Heart left ventricle (tissue), 16 donors: ENCODE data around the gene SLC2A9. TPM values are rescaled to one million over a fixed set of nuclear protein-coding genes. Genes with fewer than 3 reads are reported as not detected.

Experiments
- ATAC-seq, 4 donors: fragments of 200-7000 bp; cut with Tn5 transposase; one replicate each; pipeline ENCODE4 v1.9.1; 2020 to 2022; ENCODE audit warnings: moderate library complexity in 4 of 4, mild to moderate bottlenecking in 3 of 4, moderate number of reproducible peaks in 1 of 4
- DNase-seq, 5 donors: peaks; one replicate each; pipeline ENCODE4 v3.0.0-alpha.2; 2020
- H3K27ac ChIP-seq, 12 donors: fragments of 200-600 bp; sonication (generic) in 4 of 12; one replicate each; pipeline versions ENCODE4 v1.5.0 to v1.8.0; 2016 to 2022; ENCODE audit warnings: mild to moderate bottlenecking in 2 of 12
- H3K27me3 ChIP-seq, 9 donors: fragments of 200-600 bp; sonication (generic) in 2 of 9; one replicate each; pipeline versions ENCODE4 v1.5.1 to v1.8.0; 2016 to 2022; ENCODE audit warnings: mild to moderate bottlenecking in 3 of 9
- H3K36me3 ChIP-seq, 9 donors: fragments of 200-600 bp; sonication (generic) in 2 of 9; one replicate each; pipeline versions ENCODE4 v1.5.0 to v1.8.0; 2018 to 2022; ENCODE audit warnings: mild to moderate bottlenecking in 2 of 9
- H3K4me1 ChIP-seq, 12 donors: fragments of 200-600 bp; sonication (generic) in 4 of 12; one replicate each; pipeline versions ENCODE4 v1.5.0 to v1.8.0; 2016 to 2022; ENCODE audit warnings: mild to moderate bottlenecking in 3 of 12
- H3K4me3 ChIP-seq, 12 donors: fragments of 200-600 bp; sonication (generic) in 4 of 12; one replicate each; pipeline versions ENCODE4 v1.5.0 to v1.8.0; 2017 to 2022; ENCODE audit warnings: mild to moderate bottlenecking in 9 of 12, moderate library complexity in 4 of 12
- H3K9me3 ChIP-seq, 12 donors: fragments of 200-600 bp; sonication (generic) in 4 of 12; one replicate each; pipeline versions ENCODE4 v1.5.0 to v1.8.0; 2016 to 2022; ENCODE audit warnings: mild to moderate bottlenecking in 1 of 12
- CTCF ChIP-seq, 12 donors: fragments of 200-600 bp; sonication (generic) in 4 of 12; IDR thresholded peaks; one replicate each; pipeline versions ENCODE4 v1.5.0 to v1.8.0; 2018 to 2022; ENCODE audit warnings: antibody characterized with exemption in 12 of 12, mild to moderate bottlenecking in 5 of 12
- POLR2A ChIP-seq, 2 donors: fragments of 450-650 bp; IDR thresholded peaks; one replicate each; pipeline ENCODE4 v1.6.1; 2017; ENCODE audit warnings: antibody characterized with exemption in 2 of 2, mild to moderate bottlenecking in 2 of 2, moderate library complexity in 2 of 2
- WGBS, 4 donors: extraction: QIAGEN DNeasy Blood & Tissue Kit in 2 of 4; methylation state at CpG; one replicate each; pipeline versions ENCODE4 v1.1.5 to v1.1.7; 2013 to 2018; 5-methylcytosine and 5-hydroxymethylcytosine counted together
- intact Hi-C, 10 donors: fragments of 100-400 bp; cut with DNase I; formaldehyde crosslinking; loops; one replicate each; pipeline versions ENCODE4 v1.11.1 to v1.14.2; 2022
- polyA plus RNA-seq, 2 donors: library from polyadenylated mRNA; stranded (reverse); fragments of 200-250 nt; gene quantifications; one replicate each; pipeline ENCODE4 v1.2.3, GENCODE V29; 2013
- total RNA-seq, 9 donors: library from RNA; depleted of rRNA in 2 of 9; stranded (reverse); fragments of >200 nt in 2 of 9; fragmentation: NEBNext Ultra II Directional in 3 of 9; extraction: Animal tissue kit (Norgen Biotek cat#: 25700) in 3 of 9; gene quantifications; one replicate each; pipeline versions ENCODE4 v1.1.0 to v1.2.4, GENCODE V29; 2016 to 2023
- donor health status: ischemic (EF 13 %, LVEDD 7.1; RV severe dilation, severe dysfunction).
- donor health status: healthy with polysubstance abuse.
- donor health status: DM: no; HTN: yes; CAD: no.
- donor health status: DM: no; HTN: no; CAD: no.
- donor health status: ischemic (EF 25% LVEDD 6.9; RV normal size, moderate dysfunction).
- donor health status: ischemic (EF 25% LVEDD 5.7; RV mildly dilated, moderate dysfunction).
- donor health status: healthy.
- donor health status: DM: yes; HTN: yes; CAD: no.
- donor health status: ischemic (EF 35%, LVEDD 5.7; RV mildly dilated, moderate dysfunction).
- donor health status: nonischemic (EF 11% LVEDD 7.7; RV severe dilation, severe dysfunction).
- donor health status: DM: yes; HTN: yes; CAD: no.
- donor health status: PGD.
- donor health status: ischemic (EF 29% LVEDD 5.4; RV normal size, mild dysfunction).
- donor health status: nonischemic (EF 23%, LVEDD 6.1; RV moderate dilation, normal function).

SLC2A9 gene
- total and polyA plus RNA-seq, 11 donors = 1.6 to 15.1 (median 5.1) TPM

- Histone ChIP-seq H3K4me1 (peaks cover 0 to 6% (median 0%) of the 10 kb centered on the region in 12 donors), H3K36me3 (no peaks in the 10 kb centered on the region), H3K27me3 (no peaks in the 10 kb centered on the region), H3K27ac (no peak overlapping the region), H3K4me3 (no peak overlapping the region), H3K9me3 (no peaks in the 10 kb centered on the region)
- ATAC-seq = no peak
- intact Hi-C loops = no loop called here
- DNase-seq = no peak
- TF ChIP-seq CTCF (IDR thresholded peaks at IDR 0.05) (no peak), POLR2A (IDR thresholded peaks at IDR 0.05) (no peak)
- WGBS, 4 donors = 90 to 95% (median 90%) methylated on average over 3 of the region's 3 CpGs
These were observed 26.9 kb downstream of the SLC2A9 start for GRCh38 chr4:9994246-9994847.

- intact Hi-C loops = no loop called here
- Histone ChIP-seq H3K27ac (peak overlapping the region in 1 of 12 donors; percentile 68), H3K4me1 (peaks cover 0 to 13% (median 0%) of the 10 kb centered on the region in 12 donors), H3K4me3 (no peak overlapping the region), H3K27me3 (no peaks in the 10 kb centered on the region), H3K9me3 (no peaks in the 10 kb centered on the region), H3K36me3 (no peaks in the 10 kb centered on the region)
- DNase-seq (peak in 2 of 5 donors; percentile 74 to 78), ATAC-seq (peak; percentile 82 to 91 (median 90))
- TF ChIP-seq POLR2A (IDR thresholded peaks at IDR 0.05) = no peak
- 62 to 81% (median 70%) methylated on average over 10 of the region's 10 CpGs for WGBS, 4 donors
These were observed 31.2 kb downstream of the SLC2A9 start for GRCh38 chr4:9989918-9990635.

GRCh38 chr4:9988933-9989332 lies 32.4 kb downstream of the SLC2A9 start:
- 69 to 82% (median 80%) methylated on average over 2 of the region's 2 CpGs for WGBS, 4 donors
- no peak overlapping the region for H3K27ac ChIP-seq
- intact Hi-C loops = no loop called here
- no peaks in the 10 kb centered on the region for H3K36me3 ChIP-seq
- ATAC-seq (no peak), DNase-seq (no peak)
- H3K4me1 ChIP-seq = peaks cover 0 to 13% (median 0%) of the 10 kb centered on the region in 12 donors
- no peaks in the 10 kb centered on the region for H3K27me3 ChIP-seq
- TF ChIP-seq POLR2A (IDR thresholded peaks at IDR 0.05) = no peak
- no peak overlapping the region for H3K4me3 ChIP-seq
- no peaks in the 10 kb centered on the region for H3K9me3 ChIP-seq

- H3K9me3 ChIP-seq = no peaks in the 10 kb centered on the region
- 58 to 74% (median 63%) methylated on average over 1 of the region's 1 CpG for WGBS, 4 donors
- intact Hi-C loops = no loop called here
These were observed 32.9 kb downstream of the SLC2A9 start for GRCh38 chr4:9988363-9988749.

More at GRCh38 chr4:9988363-9988749, 32.9 kb downstream of the SLC2A9 start:
- H3K36me3 ChIP-seq = no peaks in the 10 kb centered on the region
- ATAC-seq = no peak
- H3K4me3 ChIP-seq = no peak overlapping the region
- TF ChIP-seq CTCF (IDR thresholded peaks at IDR 0.05) (no peak), POLR2A (IDR thresholded peaks at IDR 0.05) (no peak)
- no peak overlapping the region for H3K27ac ChIP-seq
- no peaks in the 10 kb centered on the region for H3K27me3 ChIP-seq
- H3K4me1 ChIP-seq = peaks cover 0 to 13% (median 0%) of the 10 kb centered on the region in 12 donors
- no peak for DNase-seq
